GM23338 (cell line): ENCODE measurements around the gene UBA6.

ENCODE experiments used
- EZH2 ChIP-seq: fragments of 200-600 bp; sonication (generic); IDR thresholded peaks from one replicate; pipeline ENCODE4 v1.8.0; 2017; ENCODE audit warnings: antibody characterized with exemption, mild to moderate bottlenecking, low read depth; ENCODE audit not compliant: unreplicated experiment
- STAT1 ChIP-seq: IDR thresholded peaks from one replicate; pipeline ENCODE4 v1.6.1; 2016; ENCODE audit warnings: antibody characterized with exemption; ENCODE audit not compliant: unreplicated experiment
- TF ChIP-seq, protein P1 (sequence below), 2 experiments: fragments of 200-600 bp in 1 of 2; sonication (generic) in 1 of 2; conservative IDR thresholded peaks; 2 replicates each; pipeline versions ENCODE4 v1.5.1 to v1.6.1; 2016 to 2017; ENCODE audit warnings: antibody characterized with exemption in 2 of 2, low read depth in 2 of 2, mild to moderate bottlenecking in 2 of 2, moderate library complexity in 1 of 2

DNA sequence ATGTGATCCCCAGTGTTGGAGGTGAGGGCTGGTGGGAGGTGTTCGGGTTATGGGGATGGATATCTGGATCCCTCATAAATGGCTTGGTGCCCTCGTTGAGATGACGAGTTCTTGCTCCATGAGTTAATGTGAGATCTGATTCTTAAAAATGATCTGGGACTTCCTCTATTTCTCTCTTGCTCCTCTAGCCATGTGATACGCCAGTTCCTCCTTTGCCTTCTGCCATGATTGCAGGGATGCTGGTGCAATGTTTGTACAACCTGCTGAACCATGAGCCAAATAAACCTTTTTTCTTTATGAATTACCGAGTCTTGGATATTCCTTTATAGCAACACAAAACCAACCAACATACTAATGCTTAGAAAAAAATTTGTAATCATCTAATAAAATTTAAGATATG, 85.8 kb downstream of the UBA6 start:
- TF ChIP-seq EZH2 (no peak), STAT1 (no peak)
- TF ChIP-seq, protein P1, sequence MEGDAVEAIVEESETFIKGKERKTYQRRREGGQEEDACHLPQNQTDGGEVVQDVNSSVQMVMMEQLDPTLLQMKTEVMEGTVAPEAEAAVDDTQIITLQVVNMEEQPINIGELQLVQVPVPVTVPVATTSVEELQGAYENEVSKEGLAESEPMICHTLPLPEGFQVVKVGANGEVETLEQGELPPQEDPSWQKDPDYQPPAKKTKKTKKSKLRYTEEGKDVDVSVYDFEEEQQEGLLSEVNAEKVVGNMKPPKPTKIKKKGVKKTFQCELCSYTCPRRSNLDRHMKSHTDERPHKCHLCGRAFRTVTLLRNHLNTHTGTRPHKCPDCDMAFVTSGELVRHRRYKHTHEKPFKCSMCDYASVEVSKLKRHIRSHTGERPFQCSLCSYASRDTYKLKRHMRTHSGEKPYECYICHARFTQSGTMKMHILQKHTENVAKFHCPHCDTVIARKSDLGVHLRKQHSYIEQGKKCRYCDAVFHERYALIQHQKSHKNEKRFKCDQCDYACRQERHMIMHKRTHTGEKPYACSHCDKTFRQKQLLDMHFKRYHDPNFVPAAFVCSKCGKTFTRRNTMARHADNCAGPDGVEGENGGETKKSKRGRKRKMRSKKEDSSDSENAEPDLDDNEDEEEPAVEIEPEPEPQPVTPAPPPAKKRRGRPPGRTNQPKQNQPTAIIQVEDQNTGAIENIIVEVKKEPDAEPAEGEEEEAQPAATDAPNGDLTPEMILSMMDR (conservative IDR thresholded peaks at IDR 0.05; ENCODE audit: low read depth in 2 of 2): no peak
